ENCODE measurements around the gene PPP1R13B.
A peak's percentile ranks its signal among the peaks of the same experiment; 100 is the strongest.

Gene PPP1R13B

GRCh38 chr14:103825101-103825500 lies 22.3 kb downstream of the PPP1R13B start:
- H2BK120ac ChIP-seq (ENCODE audit: low read depth, low read length), result no peak overlapping the region
- no peak overlapping the region for H3K18ac ChIP-seq (ENCODE audit: low read length)
- H3K27me3 ChIP-seq (ENCODE audit: control insufficient read depth in 3 of 3, insufficient read depth in 3 of 3, low read depth in 1 of 3, low read length in 3 of 3), result peaks cover 0 to 19% (median 0%) of the 10 kb centered on the region in 3 experiments
- H3K36me3 ChIP-seq (replicated peaks in 1 of 2; ENCODE audit: control insufficient read depth in 2 of 2, insufficient read depth in 2 of 2, low read length in 2 of 2), result no peaks in the 10 kb centered on the region
- no peak overlapping the region for H2AFZ ChIP-seq (ENCODE audit: low read length)
- H3K9me3 ChIP-seq (replicated peaks in 1 of 2; ENCODE audit: control insufficient read depth in 2 of 2, insufficient read depth in 1 of 2, low read depth in 1 of 2, low read length in 2 of 2), result no peaks in the 10 kb centered on the region
- H2BK12ac ChIP-seq (ENCODE audit: low read length), result no peak overlapping the region
- no peak overlapping the region for H4K8ac ChIP-seq (ENCODE audit: low read depth, low read length)
- H3K4ac ChIP-seq (ENCODE audit: low read length), result no peak overlapping the region
- H3K14ac ChIP-seq (ENCODE audit: low read length), result no peak overlapping the region
- no peak overlapping the region for H3K9ac ChIP-seq (ENCODE audit: low read depth, low read length, poor library complexity)
- H3K79me1 ChIP-seq (ENCODE audit: low read depth, low read length), result no peaks in the 10 kb centered on the region
- WGBS, 2 donors (ENCODE audit: extremely low coverage in 2 of 2, insufficient read length in 2 of 2, insufficient replicate concordance in 1 of 2), result no CpG with 5 or more reads among the region's 3 CpGs
- no peak overlapping the region for H3K27ac ChIP-seq (replicated peaks; ENCODE audit: low read length)
- no peak overlapping the region for H2AK5ac ChIP-seq (ENCODE audit: low read depth, low read length)
- no peak overlapping the region for H3K4me3 ChIP-seq (ENCODE audit: low read length in 2 of 2)
- no peak overlapping the region for H4K91ac ChIP-seq (ENCODE audit: low read depth, low read length, poor library complexity)
- no peak overlapping the region for H2BK5ac ChIP-seq (ENCODE audit: low read length)
- no peak overlapping the region for H3K23ac ChIP-seq (ENCODE audit: low read depth, low read length, poor library complexity)
- H2BK15ac ChIP-seq (ENCODE audit: low read length), result no peak overlapping the region
- no peak for DNase-seq (ENCODE audit: low spot score)
- peaks cover 0 to 2% of the 10 kb centered on the region in 2 donors for H3K4me1 ChIP-seq (ENCODE audit: control insufficient read depth in 2 of 2, insufficient read depth in 1 of 2, low read depth in 1 of 2, low read length in 2 of 2)
- H3K4me2 ChIP-seq (ENCODE audit: insufficient read depth, low read length, poor library complexity, severe bottlenecking), result no peak overlapping the region

- no peak overlapping the region for H3K18ac ChIP-seq (ENCODE audit: low read length)
- no peak overlapping the region for H4K8ac ChIP-seq (ENCODE audit: low read depth, low read length)
- H3K27ac ChIP-seq (replicated peaks; ENCODE audit: low read length), result no peak overlapping the region
- no peaks in the 10 kb centered on the region for H3K36me3 ChIP-seq (replicated peaks in 1 of 2; ENCODE audit: control insufficient read depth in 2 of 2, insufficient read depth in 2 of 2, low read length in 2 of 2)
- H2BK120ac ChIP-seq (ENCODE audit: low read depth, low read length), result no peak overlapping the region
- H3K23ac ChIP-seq (ENCODE audit: low read depth, low read length, poor library complexity), result no peak overlapping the region
- H3K9me3 ChIP-seq (replicated peaks in 1 of 2; ENCODE audit: control insufficient read depth in 2 of 2, insufficient read depth in 1 of 2, low read depth in 1 of 2, low read length in 2 of 2), result no peaks in the 10 kb centered on the region
- no peak overlapping the region for H4K91ac ChIP-seq (ENCODE audit: low read depth, low read length, poor library complexity)
- no peak overlapping the region for H2AK5ac ChIP-seq (ENCODE audit: low read depth, low read length)
- H2BK15ac ChIP-seq (ENCODE audit: low read length), result no peak overlapping the region
- DNase-seq (ENCODE audit: low spot score), result no peak
- H3K27me3 ChIP-seq (ENCODE audit: control insufficient read depth in 3 of 3, insufficient read depth in 3 of 3, low read depth in 1 of 3, low read length in 3 of 3), result peaks cover 0 to 24% (median 0%) of the 10 kb centered on the region in 3 experiments
- no peak overlapping the region for H3K4ac ChIP-seq (ENCODE audit: low read length)
- H3K4me1 ChIP-seq (ENCODE audit: control insufficient read depth in 2 of 2, insufficient read depth in 1 of 2, low read depth in 1 of 2, low read length in 2 of 2), result peaks cover 0 to 6% of the 10 kb centered on the region in 2 donors
- no peak overlapping the region for H3K4me2 ChIP-seq (ENCODE audit: insufficient read depth, low read length, poor library complexity, severe bottlenecking)
- no CpG with 5 or more reads among the region's 1 CpG for WGBS, 2 donors (ENCODE audit: extremely low coverage in 2 of 2, insufficient read length in 2 of 2, insufficient replicate concordance in 1 of 2)
- H2AFZ ChIP-seq (ENCODE audit: low read length), result no peak overlapping the region
- no peak overlapping the region for H2BK12ac ChIP-seq (ENCODE audit: low read length)
- H3K14ac ChIP-seq (ENCODE audit: low read length), result no peak overlapping the region
- no peak overlapping the region for H3K4me3 ChIP-seq (ENCODE audit: low read length in 2 of 2)
- H3K79me1 ChIP-seq (ENCODE audit: low read depth, low read length), result no peaks in the 10 kb centered on the region
- H3K9ac ChIP-seq (ENCODE audit: low read depth, low read length, poor library complexity), result no peak overlapping the region
- H2BK5ac ChIP-seq (ENCODE audit: low read length), result no peak overlapping the region
Measured at GRCh38 chr14:103820908-103821307, 26.5 kb downstream of the PPP1R13B start.

GRCh38 chr14:103820382-103820781 lies 27.0 kb downstream of the PPP1R13B start:
- Histone ChIP-seq H4K8ac (ENCODE audit: low read depth, low read length) (no peak overlapping the region), H2AFZ (ENCODE audit: low read length) (no peak overlapping the region), H2BK15ac (ENCODE audit: low read length) (no peak overlapping the region), H3K18ac (ENCODE audit: low read length) (no peak overlapping the region), H3K9ac (ENCODE audit: low read depth, low read length, poor library complexity) (no peak overlapping the region), H3K9me3 (replicated peaks in 1 of 2; ENCODE audit: control insufficient read depth in 2 of 2, insufficient read depth in 1 of 2, low read depth in 1 of 2, low read length in 2 of 2) (no peaks in the 10 kb centered on the region), H3K23ac (ENCODE audit: low read depth, low read length, poor library complexity) (no peak overlapping the region), H3K4ac (ENCODE audit: low read length) (no peak overlapping the region), H3K4me2 (ENCODE audit: insufficient read depth, low read length, poor library complexity, severe bottlenecking) (no peak overlapping the region), H2BK12ac (ENCODE audit: low read length) (no peak overlapping the region), H3K27ac (replicated peaks; ENCODE audit: low read length) (no peak overlapping the region), H2AK5ac (ENCODE audit: low read depth, low read length) (no peak overlapping the region), H2BK5ac (ENCODE audit: low read length) (no peak overlapping the region), H3K4me3 (ENCODE audit: low read length in 2 of 2) (no peak overlapping the region), H3K79me1 (ENCODE audit: low read depth, low read length) (no peaks in the 10 kb centered on the region), H3K36me3 (replicated peaks in 1 of 2; ENCODE audit: control insufficient read depth in 2 of 2, insufficient read depth in 2 of 2, low read length in 2 of 2) (no peaks in the 10 kb centered on the region), H3K14ac (ENCODE audit: low read length) (no peak overlapping the region), H4K91ac (ENCODE audit: low read depth, low read length, poor library complexity) (no peak overlapping the region), H3K27me3 (ENCODE audit: control insufficient read depth in 3 of 3, insufficient read depth in 3 of 3, low read depth in 1 of 3, low read length in 3 of 3) (peaks cover 0 to 24% (median 0%) of the 10 kb centered on the region in 3 experiments), H2BK120ac (ENCODE audit: low read depth, low read length) (no peak overlapping the region), H3K4me1 (ENCODE audit: control insufficient read depth in 2 of 2, insufficient read depth in 1 of 2, low read depth in 1 of 2, low read length in 2 of 2) (peaks cover 0 to 6% of the 10 kb centered on the region in 2 donors)
- no peak for DNase-seq (ENCODE audit: low spot score)
- WGBS, 2 donors (ENCODE audit: extremely low coverage in 2 of 2, insufficient read length in 2 of 2, insufficient replicate concordance in 1 of 2), result no CpG with 5 or more reads among the region's 2 CpGs

GRCh38 chr14:103819503-103820307 lies 27.7 kb downstream of the PPP1R13B start:
- Histone ChIP-seq H2AK5ac (ENCODE audit: low read depth, low read length) (no peak overlapping the region), H3K18ac (ENCODE audit: low read length) (peak overlapping the region; percentile 8), H2BK5ac (ENCODE audit: low read length) (no peak overlapping the region), H3K4ac (ENCODE audit: low read length) (no peak overlapping the region), H3K27me3 (ENCODE audit: control insufficient read depth in 3 of 3, insufficient read depth in 3 of 3, low read depth in 1 of 3, low read length in 3 of 3) (peaks cover 0 to 24% (median 0%) of the 10 kb centered on the region in 3 experiments), H3K4me3 (ENCODE audit: low read length in 2 of 2) (no peak overlapping the region), H4K91ac (ENCODE audit: low read depth, low read length, poor library complexity) (no peak overlapping the region), H3K27ac (replicated peaks; ENCODE audit: low read length) (no peak overlapping the region), H3K4me2 (ENCODE audit: insufficient read depth, low read length, poor library complexity, severe bottlenecking) (no peak overlapping the region), H3K23ac (ENCODE audit: low read depth, low read length, poor library complexity) (no peak overlapping the region), H3K36me3 (replicated peaks in 1 of 2; ENCODE audit: control insufficient read depth in 2 of 2, insufficient read depth in 2 of 2, low read length in 2 of 2) (no peaks in the 10 kb centered on the region), H2BK15ac (ENCODE audit: low read length) (no peak overlapping the region), H4K8ac (ENCODE audit: low read depth, low read length) (no peak overlapping the region), H2BK12ac (ENCODE audit: low read length) (no peak overlapping the region), H3K9me3 (replicated peaks in 1 of 2; ENCODE audit: control insufficient read depth in 2 of 2, insufficient read depth in 1 of 2, low read depth in 1 of 2, low read length in 2 of 2) (no peaks in the 10 kb centered on the region), H3K79me1 (ENCODE audit: low read depth, low read length) (no peaks in the 10 kb centered on the region), H2BK120ac (ENCODE audit: low read depth, low read length) (no peak overlapping the region), H3K9ac (ENCODE audit: low read depth, low read length, poor library complexity) (no peak overlapping the region), H3K14ac (ENCODE audit: low read length) (no peak overlapping the region), H3K4me1 (ENCODE audit: control insufficient read depth in 2 of 2, insufficient read depth in 1 of 2, low read depth in 1 of 2, low read length in 2 of 2) (peaks cover 0 to 6% of the 10 kb centered on the region in 2 donors), H2AFZ (ENCODE audit: low read length) (peak overlapping the region; percentile 43)
- DNase-seq (ENCODE audit: low spot score), result peak; percentile 5
- WGBS, 2 donors (ENCODE audit: extremely low coverage in 2 of 2, insufficient read length in 2 of 2, insufficient replicate concordance in 1 of 2), result no CpG with 5 or more reads among the region's 7 CpGs
